Dendritic cell treated with granulocyte-macrophage colony-stimulating factor and Interleukin-4, amounts not matched to agents 40 ng/mL and 50 ng/mL, for 4 days (primary cell): ENCODE data around the gene KDM4B.

ENCODE experiments used
- H3K27ac Mint-ChIP-seq: one replicate; pipeline ENCODE4 v1.8.0; 2022; ENCODE audit warnings: mild to moderate bottlenecking, mixed read lengths
- H3K27me3 Mint-ChIP-seq: one replicate; pipeline ENCODE4 v1.8.0; 2022; ENCODE audit warnings: mild to moderate bottlenecking, mixed read lengths
- H3K36me3 Mint-ChIP-seq: one replicate; pipeline ENCODE4 v1.8.0; 2022; ENCODE audit warnings: low read depth, mixed read lengths
- H3K4me1 Mint-ChIP-seq: one replicate; pipeline ENCODE4 v1.8.0; 2022; ENCODE audit warnings: low read depth, mixed read lengths
- H3K4me3 Mint-ChIP-seq: one replicate; pipeline ENCODE4 v1.8.0; 2022; ENCODE audit warnings: mild to moderate bottlenecking, moderate library complexity, mixed read lengths
- H3K9me3 Mint-ChIP-seq: one replicate; pipeline ENCODE4 v1.8.0; 2022; ENCODE audit warnings: mixed read lengths
- intact Hi-C: fragments of 100-400 bp; cut with micrococcal nuclease; formaldehyde crosslinking; loops from one replicate; pipeline ENCODE4 v1.15.0; 2022

The KDM4B gene

GRCh38 chr19:5041913-5042187 lies 72.9 kb downstream of the KDM4B start:
- H3K27me3 Mint-ChIP-seq: no peaks in the 10 kb centered on the region
- H3K4me3 Mint-ChIP-seq: no peak overlapping the region
- peaks cover 96% of the 10 kb centered on the region for H3K36me3 Mint-ChIP-seq
- intact Hi-C loops: loop anchor here (10.0 kb wide), 2 partner anchors 93 to 133 kb away; no protein-coding TSS in a partner anchor
- H3K9me3 Mint-ChIP-seq: no peaks in the 10 kb centered on the region
- H3K4me1 Mint-ChIP-seq: peaks cover 17% of the 10 kb centered on the region
- H3K27ac Mint-ChIP-seq: no peak overlapping the region

- H3K36me3 Mint-ChIP-seq: peaks cover 96% of the 10 kb centered on the region
- no peak overlapping the region for H3K27ac Mint-ChIP-seq
- intact Hi-C loops: loop anchor here (10.0 kb wide), 2 partner anchors 92 to 132 kb away; no protein-coding TSS in a partner anchor
- no peaks in the 10 kb centered on the region for H3K9me3 Mint-ChIP-seq
- no peaks in the 10 kb centered on the region for H3K27me3 Mint-ChIP-seq
- no peak overlapping the region for H3K4me3 Mint-ChIP-seq
- peaks cover 14% of the 10 kb centered on the region for H3K4me1 Mint-ChIP-seq
These were observed 73.6 kb downstream of the KDM4B start for GRCh38 chr19:5042556-5042955.

GRCh38 chr19:5045029-5045428 lies 76.1 kb downstream of the KDM4B start:
- no peaks in the 10 kb centered on the region for H3K9me3 Mint-ChIP-seq

GRCh38 chr19:5045956-5046338 lies 77.0 kb downstream of the KDM4B start:
- no peaks in the 10 kb centered on the region for H3K9me3 Mint-ChIP-seq
- H3K4me1 Mint-ChIP-seq: peaks cover 8% of the 10 kb centered on the region
- intact Hi-C loops: loop anchor here (10.0 kb wide), 2 partner anchors 89 to 129 kb away; no protein-coding TSS in a partner anchor
- no peak overlapping the region for H3K27ac Mint-ChIP-seq
- no peaks in the 10 kb centered on the region for H3K27me3 Mint-ChIP-seq
- peaks cover 98% of the 10 kb centered on the region for H3K36me3 Mint-ChIP-seq
- H3K4me3 Mint-ChIP-seq: no peak overlapping the region

More at GRCh38 chr19:5045029-5045428, 76.1 kb downstream of the KDM4B start:
- intact Hi-C loops: loop anchor here (10.0 kb wide), 2 partner anchors 90 to 130 kb away; no protein-coding TSS in a partner anchor
- Mint-ChIP-seq H3K4me3 (no peak overlapping the region), H3K4me1 (peaks cover 8% of the 10 kb centered on the region), H3K27ac (no peak overlapping the region), H3K36me3 (peaks cover 98% of the 10 kb centered on the region), H3K27me3 (no peaks in the 10 kb centered on the region)

- no peak overlapping the region for H3K4me3 Mint-ChIP-seq
- no peaks in the 10 kb centered on the region for H3K27me3 Mint-ChIP-seq
- intact Hi-C loops: loop anchor here (10.0 kb wide), 2 partner anchors 88 to 128 kb away; no protein-coding TSS in a partner anchor
- peaks cover 8% of the 10 kb centered on the region for H3K4me1 Mint-ChIP-seq
- no peaks in the 10 kb centered on the region for H3K9me3 Mint-ChIP-seq
- H3K36me3 Mint-ChIP-seq: peaks cover 98% of the 10 kb centered on the region
- no peak overlapping the region for H3K27ac Mint-ChIP-seq
These were observed 77.6 kb downstream of the KDM4B start for GRCh38 chr19:5046339-5047039.

- H3K9me3 Mint-ChIP-seq: no peaks in the 10 kb centered on the region
- intact Hi-C loops: loop anchor here (10.0 kb wide), 2 partner anchors 87 to 127 kb away; no protein-coding TSS in a partner anchor
- no peaks in the 10 kb centered on the region for H3K27me3 Mint-ChIP-seq
- H3K27ac Mint-ChIP-seq: no peak overlapping the region
- H3K4me3 Mint-ChIP-seq: no peak overlapping the region
- H3K36me3 Mint-ChIP-seq: peaks cover 98% of the 10 kb centered on the region
- H3K4me1 Mint-ChIP-seq: peaks cover 8% of the 10 kb centered on the region
These were observed 78.5 kb downstream of the KDM4B start for GRCh38 chr19:5047251-5047935.

- H3K27ac Mint-ChIP-seq: no peak overlapping the region
- H3K36me3 Mint-ChIP-seq: peaks cover 98% of the 10 kb centered on the region
- no peaks in the 10 kb centered on the region for H3K27me3 Mint-ChIP-seq
- intact Hi-C loops: loop anchor here (10.0 kb wide), 2 partner anchors 87 to 127 kb away; no protein-coding TSS in a partner anchor
- peaks cover 8% of the 10 kb centered on the region for H3K4me1 Mint-ChIP-seq
- H3K4me3 Mint-ChIP-seq: no peak overlapping the region
- no peaks in the 10 kb centered on the region for H3K9me3 Mint-ChIP-seq
These were observed 79.3 kb downstream of the KDM4B start for GRCh38 chr19:5048091-5048726.

GRCh38 chr19:5048727-5049553 lies 80.0 kb downstream of the KDM4B start:
- intact Hi-C loops: loop anchor here (10.0 kb wide), 2 partner anchors 86 to 126 kb away; no protein-coding TSS in a partner anchor

GRCh38 chr19:5049561-5049960 lies 80.6 kb downstream of the KDM4B start:
- Mint-ChIP-seq H3K4me3 (no peak overlapping the region), H3K27ac (no peak overlapping the region), H3K9me3 (no peaks in the 10 kb centered on the region), H3K36me3 (peaks cover 100% of the 10 kb centered on the region), H3K27me3 (no peaks in the 10 kb centered on the region), H3K4me1 (peaks cover 8% of the 10 kb centered on the region)
- intact Hi-C loops: loop anchor here (10.0 kb wide), 2 partner anchors 85 to 125 kb away; no protein-coding TSS in a partner anchor

More at GRCh38 chr19:5048727-5049553, 80.0 kb downstream of the KDM4B start:
- H3K9me3 Mint-ChIP-seq: no peaks in the 10 kb centered on the region
- H3K36me3 Mint-ChIP-seq: peaks cover 98% of the 10 kb centered on the region
- H3K4me3 Mint-ChIP-seq: no peak overlapping the region
- no peaks in the 10 kb centered on the region for H3K27me3 Mint-ChIP-seq
- H3K4me1 Mint-ChIP-seq: peaks cover 8% of the 10 kb centered on the region
- H3K27ac Mint-ChIP-seq: no peak overlapping the region

GRCh38 chr19:5050067-5050656 lies 81.2 kb downstream of the KDM4B start:
- H3K36me3 Mint-ChIP-seq: peaks cover 100% of the 10 kb centered on the region
- peaks cover 8% of the 10 kb centered on the region for H3K4me1 Mint-ChIP-seq
- no peak overlapping the region for H3K4me3 Mint-ChIP-seq
- no peaks in the 10 kb centered on the region for H3K27me3 Mint-ChIP-seq
- no peak overlapping the region for H3K27ac Mint-ChIP-seq
- no peaks in the 10 kb centered on the region for H3K9me3 Mint-ChIP-seq
- intact Hi-C loops: no loop called here

GRCh38 chr19:5050905-5051304 lies 82.0 kb downstream of the KDM4B start:
- peaks cover 97% of the 10 kb centered on the region for H3K36me3 Mint-ChIP-seq
- H3K27ac Mint-ChIP-seq: no peak overlapping the region
- no peaks in the 10 kb centered on the region for H3K9me3 Mint-ChIP-seq
- H3K4me1 Mint-ChIP-seq: peaks cover 8% of the 10 kb centered on the region
- intact Hi-C loops: no loop called here
- H3K27me3 Mint-ChIP-seq: no peaks in the 10 kb centered on the region
- H3K4me3 Mint-ChIP-seq: no peak overlapping the region

GRCh38 chr19:5051619-5052018 lies 82.7 kb downstream of the KDM4B start:
- Mint-ChIP-seq H3K4me3 (no peak overlapping the region), H3K9me3 (no peaks in the 10 kb centered on the region), H3K27me3 (no peaks in the 10 kb centered on the region), H3K27ac (no peak overlapping the region), H3K4me1 (peaks cover 8% of the 10 kb centered on the region), H3K36me3 (peaks cover 96% of the 10 kb centered on the region)
- intact Hi-C loops: no loop called here

- H3K4me3 Mint-ChIP-seq: no peak overlapping the region
- intact Hi-C loops: no loop called here
- H3K27ac Mint-ChIP-seq: no peak overlapping the region
- H3K36me3 Mint-ChIP-seq: peaks cover 96% of the 10 kb centered on the region
- no peaks in the 10 kb centered on the region for H3K27me3 Mint-ChIP-seq
- no peaks in the 10 kb centered on the region for H3K9me3 Mint-ChIP-seq
- H3K4me1 Mint-ChIP-seq: peaks cover 8% of the 10 kb centered on the region
These were observed 83.6 kb downstream of the KDM4B start for GRCh38 chr19:5052515-5052914.
